OCI-LY1 (cell line): ENCODE data around the gene CACNA2D1.

ENCODE experiments used
- H2AFZ ChIP-seq: fragments of 200-600 bp; sonication (generic), shearing (Covaris generic); 2 replicates; pipeline ENCODE4 v1.6.0; 2014; ENCODE audit warnings: antibody characterized with exemption, mild to moderate bottlenecking, low read length
- H3F3A ChIP-seq: fragments of 200-600 bp; sonication (generic), shearing (Covaris generic); 2 replicates; pipeline ENCODE4 v1.6.0; 2014; ENCODE audit warnings: mild to moderate bottlenecking, antibody characterized with exemption, low read length, moderate library complexity; ENCODE audit not compliant: insufficient read depth
- H3K27ac ChIP-seq: fragments of 200-600 bp; sonication (generic); 2 replicates; pipeline ENCODE4 v1.5.1; 2014; ENCODE audit warnings: low read length, mixed run types, mild to moderate bottlenecking, low read depth; ENCODE audit not compliant: poor library complexity, severe bottlenecking
- H3K27me3 ChIP-seq: fragments of 200-600 bp; sonication (generic); 2 replicates; pipeline ENCODE4 v1.6.0; 2014; ENCODE audit warnings: antibody characterized with exemption, mild to moderate bottlenecking, low read length, moderate library complexity; ENCODE audit not compliant: insufficient read depth
- H3K36me3 ChIP-seq: fragments of 200-600 bp; sonication (generic); 2 replicates; pipeline ENCODE4 v1.6.1; 2014; ENCODE audit warnings: mild to moderate bottlenecking, antibody characterized with exemption, low read length, moderate library complexity, mixed read lengths; ENCODE audit not compliant: insufficient read depth
- H3K4me1 ChIP-seq: fragments of 200-600 bp; sonication (generic); 2 replicates; pipeline ENCODE4 v1.5.1; 2014; ENCODE audit warnings: mild to moderate bottlenecking, low read length, moderate library complexity; ENCODE audit not compliant: insufficient read depth, severe bottlenecking
- H3K4me2 ChIP-seq: fragments of 200-600 bp; sonication (generic), shearing (Covaris generic); 2 replicates; pipeline ENCODE4 v1.6.1; 2014; ENCODE audit warnings: low read length
- H3K4me3 ChIP-seq: fragments of 200-600 bp; sonication (generic); 2 replicates; pipeline ENCODE4 v1.5.1; 2014; ENCODE audit warnings: low read length, low read depth, mild to moderate bottlenecking, mixed read lengths; ENCODE audit not compliant: poor library complexity, severe bottlenecking
- H3K79me2 ChIP-seq: fragments of 200-600 bp; shearing (Covaris generic); 2 replicates; pipeline ENCODE4 v1.6.1; 2016; ENCODE audit warnings: mixed run types, low read length, mixed read lengths; ENCODE audit not compliant: insufficient read depth
- H3K9ac ChIP-seq: fragments of 200-600 bp; sonication (generic), shearing (Covaris generic); 2 replicates; pipeline ENCODE4 v1.6.1; 2014; ENCODE audit warnings: mild to moderate bottlenecking, low read length, mixed read lengths
- H3K9me2 ChIP-seq: fragments of 200-600 bp; sonication (generic), shearing (Covaris generic); 2 replicates; pipeline ENCODE4 v1.6.1; 2014; ENCODE audit warnings: low read depth, mild to moderate bottlenecking, low read length, mixed read lengths
- H3K9me3 ChIP-seq: fragments of 200-600 bp; shearing (Covaris generic); 2 replicates; pipeline ENCODE4 v1.6.1; 2014; ENCODE audit warnings: low read length, mixed read lengths
- H4K20me1 ChIP-seq: fragments of 200-600 bp; sonication (generic), shearing (Covaris generic); 2 replicates; pipeline ENCODE4 v1.6.0; 2016; ENCODE audit warnings: mild to moderate bottlenecking, low read length; ENCODE audit not compliant: insufficient read depth
- EZH2 ChIP-seq: fragments of 200-600 bp; sonication (generic), shearing (Covaris generic); IDR thresholded peaks from 2 replicates; pipeline ENCODE4 v1.8.0; 2017; ENCODE audit warnings: borderline replicate concordance, mixed run types, mild to moderate bottlenecking, antibody characterized with exemption, low read length, moderate library complexity, mixed read lengths
- TF ChIP-seq, protein P1 (sequence below): fragments of 200-600 bp; sonication (generic), shearing (Covaris generic); IDR thresholded peaks from 2 replicates; pipeline ENCODE4 v1.5.1; 2017; ENCODE audit warnings: mild to moderate bottlenecking, antibody characterized with exemption, low read length, moderate library complexity, mixed read lengths

The CACNA2D1 gene

DNA sequence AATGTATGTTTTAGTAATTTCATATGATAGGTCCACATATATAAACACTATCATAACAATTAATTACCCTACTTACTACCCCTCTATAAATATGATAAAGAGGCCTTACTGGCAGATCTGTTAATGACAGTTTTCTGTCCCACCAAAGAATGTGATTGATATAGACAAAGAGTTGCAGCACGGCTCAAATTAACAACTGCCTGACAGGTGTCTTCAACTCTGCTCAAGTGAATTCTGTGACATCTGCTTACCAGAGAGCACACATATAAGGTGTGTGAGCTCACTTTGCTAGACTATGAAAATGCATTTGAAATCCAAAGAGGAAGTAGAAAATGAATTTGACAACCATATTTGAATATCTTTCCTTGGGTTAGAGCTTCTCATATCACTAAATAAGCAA, 36.6 kb downstream of the CACNA2D1 start:
- Histone ChIP-seq H3F3A (no peaks in the 10 kb centered on the region), H3K36me3 (no peaks in the 10 kb centered on the region), H3K4me2 (no peak overlapping the region), H3K79me2 (no peaks in the 10 kb centered on the region), H3K9me2 (0 out of 2 replicates have a peak, but pooled peaks cover 3% of the 10 kb centered on the region), H3K27me3 (no peaks in the 10 kb centered on the region), H3K27ac (no peak overlapping the region), H3K4me1 (no peaks in the 10 kb centered on the region), H3K9ac (no peak overlapping the region), H2AFZ (no peak overlapping the region), H4K20me1 (no peaks in the 10 kb centered on the region), H3K9me3 (no peaks in the 10 kb centered on the region), H3K4me3 (no peak overlapping the region)
- TF ChIP-seq, protein P1, sequence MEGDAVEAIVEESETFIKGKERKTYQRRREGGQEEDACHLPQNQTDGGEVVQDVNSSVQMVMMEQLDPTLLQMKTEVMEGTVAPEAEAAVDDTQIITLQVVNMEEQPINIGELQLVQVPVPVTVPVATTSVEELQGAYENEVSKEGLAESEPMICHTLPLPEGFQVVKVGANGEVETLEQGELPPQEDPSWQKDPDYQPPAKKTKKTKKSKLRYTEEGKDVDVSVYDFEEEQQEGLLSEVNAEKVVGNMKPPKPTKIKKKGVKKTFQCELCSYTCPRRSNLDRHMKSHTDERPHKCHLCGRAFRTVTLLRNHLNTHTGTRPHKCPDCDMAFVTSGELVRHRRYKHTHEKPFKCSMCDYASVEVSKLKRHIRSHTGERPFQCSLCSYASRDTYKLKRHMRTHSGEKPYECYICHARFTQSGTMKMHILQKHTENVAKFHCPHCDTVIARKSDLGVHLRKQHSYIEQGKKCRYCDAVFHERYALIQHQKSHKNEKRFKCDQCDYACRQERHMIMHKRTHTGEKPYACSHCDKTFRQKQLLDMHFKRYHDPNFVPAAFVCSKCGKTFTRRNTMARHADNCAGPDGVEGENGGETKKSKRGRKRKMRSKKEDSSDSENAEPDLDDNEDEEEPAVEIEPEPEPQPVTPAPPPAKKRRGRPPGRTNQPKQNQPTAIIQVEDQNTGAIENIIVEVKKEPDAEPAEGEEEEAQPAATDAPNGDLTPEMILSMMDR: no peak
- no peak for TF ChIP-seq EZH2

DNA sequence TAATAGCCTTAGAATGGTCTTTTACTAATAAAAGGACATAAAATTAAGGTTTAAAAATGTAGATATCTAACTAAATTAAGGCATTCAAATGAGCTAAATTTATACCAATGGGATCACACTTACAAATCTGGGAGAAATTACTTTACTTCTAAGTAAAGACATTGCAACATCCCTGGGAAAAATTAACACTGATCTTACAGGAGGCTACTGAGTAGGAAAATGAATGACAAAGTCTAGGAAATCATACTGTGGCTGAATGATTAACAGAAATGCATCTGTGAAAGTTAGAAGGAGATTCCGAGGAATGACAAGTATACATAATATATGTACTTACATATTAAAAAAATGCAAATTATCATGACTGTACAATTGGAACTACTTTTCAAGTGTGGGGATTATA, 38.3 kb downstream of the CACNA2D1 start:
- no peak overlapping the region for H2AFZ ChIP-seq
- H3F3A ChIP-seq: no peaks in the 10 kb centered on the region
- H3K27ac ChIP-seq: no peak overlapping the region
- TF ChIP-seq, protein P1: no peak
- no peak for TF ChIP-seq EZH2
- H3K36me3 ChIP-seq: no peaks in the 10 kb centered on the region
- H3K4me1 ChIP-seq: no peaks in the 10 kb centered on the region
- no peaks in the 10 kb centered on the region for H3K79me2 ChIP-seq
- H4K20me1 ChIP-seq: no peaks in the 10 kb centered on the region
- H3K27me3 ChIP-seq: no peaks in the 10 kb centered on the region
- H3K9me3 ChIP-seq: no peaks in the 10 kb centered on the region
- H3K9me2 ChIP-seq: 0 out of 2 replicates have a peak, but pooled peaks cover 3% of the 10 kb centered on the region
- H3K4me3 ChIP-seq: no peak overlapping the region
- no peak overlapping the region for H3K4me2 ChIP-seq
- no peak overlapping the region for H3K9ac ChIP-seq

DNA sequence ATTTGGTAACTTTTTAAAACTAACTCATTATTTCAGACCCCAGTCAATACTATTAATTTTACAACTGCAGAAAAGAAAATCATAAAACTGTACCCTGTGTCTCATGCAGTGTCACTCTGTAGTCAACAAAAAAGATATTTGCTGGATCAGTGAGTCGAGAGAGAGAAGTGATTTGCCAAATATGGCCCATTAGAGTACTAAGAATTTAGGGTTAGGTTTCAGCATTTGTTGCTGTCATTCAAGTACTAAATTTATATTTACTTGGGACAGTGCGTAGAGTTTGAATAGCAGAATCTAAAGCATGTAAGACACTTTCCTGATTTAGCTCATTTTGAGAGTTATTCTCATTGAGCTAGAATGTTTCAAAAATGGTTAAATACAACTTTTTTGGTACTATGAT, 38.9 kb downstream of the CACNA2D1 start:
- H4K20me1 ChIP-seq: no peaks in the 10 kb centered on the region
- 0 out of 2 replicates have a peak, but pooled peaks cover 3% of the 10 kb centered on the region for H3K9me2 ChIP-seq
- H3K9me3 ChIP-seq: no peaks in the 10 kb centered on the region
- H3K36me3 ChIP-seq: no peaks in the 10 kb centered on the region
- no peak overlapping the region for H2AFZ ChIP-seq
- TF ChIP-seq, protein P1: no peak
- no peak for TF ChIP-seq EZH2
- H3K27ac ChIP-seq: no peak overlapping the region
- H3K79me2 ChIP-seq: no peaks in the 10 kb centered on the region
- no peaks in the 10 kb centered on the region for H3K27me3 ChIP-seq
- H3K9ac ChIP-seq: no peak overlapping the region
- H3K4me1 ChIP-seq: no peaks in the 10 kb centered on the region
- H3K4me2 ChIP-seq: no peak overlapping the region
- H3K4me3 ChIP-seq: no peak overlapping the region
- no peaks in the 10 kb centered on the region for H3F3A ChIP-seq
